HG02571 (cell line): Measurements from ENCODE around the gene PHB1.
A peak's percentile ranks its signal among the peaks of the same experiment; 100 is the strongest.

ENCODE experiments used
- ATAC-seq: cut with Tn5 transposase; IDR thresholded peaks from one replicate; pipeline ENCODE4 v1.9.1; 2021; ENCODE audit warnings: mild to moderate bottlenecking, moderate library complexity; ENCODE audit not compliant: unreplicated experiment

PHB1 gene

GRCh38 chr17:49414622-49415350 is at the start of gene PHB1:
Gene PHB1, minus strand, starts transcription at chr17:49414882. Its CDS starts 1,618 bp downstream, at chr17:49413264.
- ATAC-seq: peak; percentile 99

DNA sequence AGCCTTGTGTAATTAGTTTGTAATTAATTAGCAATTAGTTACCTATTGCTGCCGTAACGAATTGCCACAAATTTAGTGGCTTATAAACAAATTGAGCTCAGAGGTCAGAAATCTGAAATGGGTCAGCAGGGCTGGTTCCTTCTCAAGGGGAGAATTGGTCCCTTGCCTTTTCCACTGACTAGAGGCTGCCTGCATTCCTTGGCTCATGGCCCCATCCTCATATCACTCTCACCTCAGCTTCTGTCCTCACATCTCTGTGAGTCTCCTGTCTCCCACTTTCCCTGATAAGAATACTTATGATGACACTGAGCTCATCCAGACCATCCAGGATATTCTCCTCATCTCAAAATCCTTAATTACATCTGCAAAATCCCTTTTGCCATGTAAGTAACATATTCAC is 49.4 kb upstream of the PHB1 start:
- ATAC-seq: no peak

GRCh38 chr17:49461580-49461979 is 46.9 kb upstream of the PHB1 start:
- ATAC-seq: no peak

DNA sequence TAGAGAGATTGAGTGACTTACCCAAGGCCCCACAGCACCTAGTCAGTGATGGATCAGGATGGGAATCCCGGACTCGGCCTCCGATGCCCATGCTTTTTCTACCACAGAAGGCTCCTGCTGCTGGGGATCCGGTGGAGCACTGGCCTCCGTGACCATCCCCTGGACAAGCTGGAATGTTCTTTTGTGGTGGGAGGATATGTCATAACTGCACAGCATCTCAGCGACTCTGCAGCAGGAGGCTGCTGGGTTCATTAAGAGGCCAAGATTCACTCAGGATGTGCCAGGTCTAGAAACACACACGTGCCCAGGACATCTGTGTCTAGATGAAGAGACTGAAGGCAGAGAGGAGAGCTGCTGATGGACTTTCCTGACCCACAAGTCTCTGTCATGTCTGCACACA is 45.7 kb upstream of the PHB1 start:
- ATAC-seq: no peak

DNA sequence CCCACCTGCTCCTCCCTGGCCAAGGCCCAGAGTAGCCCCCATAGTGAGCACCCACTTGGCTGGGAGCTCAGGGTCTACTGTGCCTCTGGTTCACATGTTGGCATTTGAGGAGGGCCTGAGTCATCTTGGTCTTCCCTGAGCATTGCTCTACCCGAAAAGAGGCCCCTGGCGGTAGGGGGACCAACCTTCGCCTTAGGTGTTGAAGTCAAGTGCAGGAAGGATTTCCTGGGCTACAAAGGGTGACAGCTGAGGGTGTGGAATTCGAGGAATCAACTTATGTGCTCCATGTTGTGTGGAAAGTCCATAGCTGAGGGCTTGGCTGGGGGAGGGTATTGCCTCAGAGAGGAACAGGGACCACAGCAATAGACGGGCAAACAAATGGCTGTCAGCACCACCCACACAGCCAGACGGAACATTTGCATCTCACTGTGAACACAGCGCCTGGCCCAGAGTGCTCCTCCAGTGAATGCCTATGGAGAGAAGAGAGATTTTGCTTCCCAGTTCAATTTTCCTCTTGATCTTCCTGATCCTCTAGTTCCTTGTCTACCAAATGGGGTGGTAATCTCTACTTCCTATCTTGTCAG is 44.8 kb upstream of the PHB1 start:
- no peak for ATAC-seq

DNA sequence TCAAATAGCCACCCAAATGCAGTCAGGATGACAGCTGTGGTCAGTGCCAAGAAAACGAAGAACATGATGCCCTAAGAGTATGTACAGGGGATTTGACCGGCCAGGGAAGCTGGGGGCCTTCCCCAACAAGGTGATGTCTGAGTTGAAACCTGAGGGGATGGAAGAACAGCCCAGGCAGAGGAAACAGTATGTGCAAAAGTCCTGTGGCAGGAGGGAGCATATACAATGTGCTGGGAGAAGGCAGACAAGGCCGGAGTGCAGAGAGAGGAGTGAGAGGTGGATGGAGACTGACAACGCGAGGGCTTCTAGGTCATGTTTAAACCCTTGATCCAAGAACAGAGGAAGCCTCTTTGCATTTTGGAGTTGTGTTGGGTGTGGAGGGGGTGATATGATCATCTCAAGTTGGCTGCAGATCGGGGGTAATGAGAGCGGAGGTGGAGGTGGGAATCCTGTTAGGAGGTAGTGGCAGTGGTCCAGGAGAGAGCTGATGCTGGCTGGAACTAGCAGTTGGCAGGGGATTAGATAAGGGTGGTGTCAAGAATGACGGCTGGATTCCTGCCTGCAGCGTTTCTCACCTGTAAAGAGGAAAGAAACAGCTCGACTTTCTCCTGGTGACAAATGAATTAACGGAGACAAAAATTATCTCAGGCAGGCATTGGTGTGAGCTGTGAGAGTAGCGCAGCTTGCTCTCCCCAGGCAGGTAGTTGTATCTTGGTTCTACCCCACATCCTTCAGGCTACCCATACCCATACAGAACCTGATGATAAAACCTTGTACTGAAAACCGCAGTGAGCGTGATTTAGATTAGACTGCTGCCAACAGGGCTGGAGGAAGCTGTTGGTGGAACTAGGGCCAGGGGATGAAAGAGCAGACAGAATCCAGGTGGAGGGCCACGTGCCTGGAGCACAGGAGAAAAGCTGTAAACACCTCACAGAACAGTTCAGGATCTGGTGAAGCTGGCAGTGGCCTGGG is 43.2 kb upstream of the PHB1 start:
- no peak for ATAC-seq

DNA sequence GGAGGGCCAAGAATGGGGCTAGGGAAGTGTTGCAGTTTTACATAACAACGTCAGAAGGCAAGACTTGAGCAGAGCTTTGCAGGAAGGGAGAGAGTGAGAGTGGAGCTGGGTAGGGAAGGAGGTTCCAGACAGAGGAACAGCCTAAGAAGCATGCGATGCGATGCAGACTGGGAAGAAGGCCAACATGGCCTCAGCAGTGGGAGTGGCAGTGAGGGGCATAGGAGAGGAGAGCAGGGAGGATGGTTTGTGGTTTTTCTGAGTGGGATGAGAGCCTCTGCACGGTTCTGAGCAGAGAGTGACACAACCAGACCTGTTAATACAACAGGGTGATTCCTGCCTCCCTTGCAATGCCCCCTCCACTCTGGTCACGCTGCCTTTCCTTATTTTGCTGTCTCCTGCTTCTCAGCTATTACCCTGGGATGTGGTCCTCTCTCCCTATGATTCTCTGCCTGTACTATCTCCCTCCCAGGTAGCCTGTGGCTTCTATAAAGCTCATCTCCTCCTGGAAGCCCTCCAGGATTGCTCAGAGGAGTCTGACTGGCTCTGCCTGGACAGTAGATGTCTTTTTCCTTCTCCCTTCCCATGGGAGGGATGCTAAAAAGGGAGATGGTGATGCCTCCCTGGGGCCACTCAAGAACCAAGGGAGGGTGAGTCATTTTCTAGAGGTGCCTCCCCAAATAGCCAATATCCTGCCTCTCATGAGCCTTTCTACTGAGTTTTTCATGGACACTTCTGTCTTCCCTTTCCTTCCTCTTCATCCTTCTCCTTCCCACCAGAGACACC is 41.7 kb upstream of the PHB1 start:
- ATAC-seq: no peak

DNA sequence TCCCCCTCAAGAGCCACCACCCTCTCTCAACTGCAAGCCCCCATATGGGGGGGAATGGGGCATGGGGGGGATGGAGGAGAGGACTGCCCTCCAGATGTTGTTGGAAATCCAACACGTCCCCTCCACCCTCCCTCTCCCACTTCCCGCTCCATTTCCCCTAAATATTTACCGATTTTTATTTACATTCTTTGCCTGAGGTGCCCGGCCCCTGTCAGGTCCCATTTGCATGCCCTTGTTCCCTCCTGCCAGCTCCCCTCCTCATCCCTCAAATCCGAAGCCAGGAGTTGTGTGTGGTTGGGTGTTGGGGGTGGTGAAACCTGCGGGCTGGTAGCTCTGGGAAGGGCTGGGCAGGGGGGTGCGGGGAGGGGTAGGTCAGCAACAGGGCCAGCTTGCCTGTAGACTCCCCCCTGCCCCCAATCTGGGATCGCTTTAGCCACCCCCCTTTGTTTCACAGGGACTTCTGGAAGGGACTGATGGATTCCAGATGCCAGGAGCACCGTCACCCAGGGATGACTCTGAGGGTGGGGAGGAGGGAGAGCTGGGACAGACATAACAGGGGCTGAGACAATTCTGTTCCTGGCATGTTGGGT is 40.7 kb upstream of the PHB1 start:
- ATAC-seq: no peak

DNA sequence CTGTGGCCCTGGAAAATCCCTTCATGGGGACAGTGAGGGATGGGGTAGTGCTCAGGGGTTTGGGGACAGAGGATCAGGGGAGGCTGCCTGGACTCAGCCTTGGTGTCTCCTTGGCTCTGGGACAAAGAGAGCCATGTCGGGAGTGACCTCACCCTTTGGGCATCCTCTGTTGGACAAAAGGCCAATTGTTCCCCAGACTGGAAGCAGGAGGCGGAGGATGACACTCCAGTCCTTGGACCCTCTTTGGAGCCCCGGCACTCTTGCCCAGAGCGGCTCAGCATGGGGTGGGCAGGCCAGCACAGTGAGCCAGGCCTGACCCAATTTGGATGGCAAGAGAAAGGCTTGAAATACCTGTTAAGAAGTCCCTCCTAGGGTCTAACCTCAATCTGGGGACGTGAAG is 39.4 kb upstream of the PHB1 start:
- ATAC-seq: no peak

- no peak for ATAC-seq
These were observed 38.0 kb upstream of the PHB1 start for GRCh38 chr17:49452661-49453060.

DNA sequence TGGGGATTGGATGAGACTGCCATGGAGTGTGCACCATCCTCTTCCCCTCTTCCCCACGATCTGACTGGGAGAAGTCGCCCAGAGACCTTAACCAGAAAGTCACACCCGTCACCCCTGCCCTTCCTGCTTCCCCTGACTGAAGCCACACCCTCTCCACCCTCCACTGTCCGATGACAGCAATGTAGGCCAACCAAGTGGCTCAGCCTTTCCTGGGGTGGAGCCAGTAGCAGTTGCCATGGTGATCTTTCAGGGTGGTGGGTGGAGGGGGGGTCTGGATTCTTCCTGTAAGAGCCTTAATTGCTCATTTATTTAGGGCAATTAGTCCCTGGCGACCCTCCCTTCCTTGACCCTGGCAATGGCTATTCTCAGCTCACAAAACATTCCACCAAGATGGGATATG is 37.5 kb upstream of the PHB1 start:
- ATAC-seq: no peak

GRCh38 chr17:49450735-49451134 is 36.1 kb upstream of the PHB1 start:
- ATAC-seq: no peak

- no peak for ATAC-seq
These were observed 35.5 kb upstream of the PHB1 start for GRCh38 chr17:49450181-49450580.

GRCh38 chr17:49447628-49448302 is 33.1 kb upstream of the PHB1 start:
- no peak for ATAC-seq

DNA sequence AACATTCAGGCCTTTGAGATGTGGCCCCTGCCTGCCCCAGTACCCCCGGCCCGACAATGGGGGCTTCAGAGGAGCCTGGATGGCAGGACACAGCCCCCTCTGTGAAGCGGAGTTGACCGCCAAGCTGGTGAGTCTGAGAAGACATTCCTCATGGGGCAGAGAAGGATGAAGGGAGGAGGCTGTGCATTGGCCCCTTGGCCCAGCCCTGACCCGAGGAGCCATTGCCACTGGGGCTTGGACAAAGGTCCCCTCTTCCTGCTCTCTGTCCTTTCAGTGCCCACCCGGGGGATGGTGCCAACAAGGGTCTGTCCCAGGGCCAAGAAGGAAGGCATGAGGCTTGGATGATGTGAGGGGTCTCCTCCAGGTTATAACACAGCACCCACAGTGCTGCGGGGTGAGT is 30.9 kb upstream of the PHB1 start:
- ATAC-seq: no peak

DNA sequence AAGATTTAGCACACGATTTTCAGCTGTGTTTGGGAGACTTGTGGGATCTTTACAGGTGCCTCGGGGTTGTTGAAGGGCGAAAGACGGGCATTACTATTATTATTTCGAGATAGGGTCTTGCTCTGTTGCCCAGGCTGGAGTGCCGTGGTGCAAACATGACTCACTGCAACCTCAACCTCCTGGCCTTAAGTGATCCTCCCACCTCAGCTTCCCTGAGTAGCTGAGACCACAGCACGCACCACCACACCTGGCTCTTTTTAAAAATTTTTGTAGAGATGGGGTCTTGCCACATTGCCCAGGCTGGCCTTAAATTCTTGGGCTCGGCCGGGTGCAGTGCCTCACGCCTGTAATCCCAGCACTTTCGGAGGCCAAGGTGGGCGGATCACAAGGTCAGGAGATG is 29.7 kb upstream of the PHB1 start:
- ATAC-seq: no peak

DNA sequence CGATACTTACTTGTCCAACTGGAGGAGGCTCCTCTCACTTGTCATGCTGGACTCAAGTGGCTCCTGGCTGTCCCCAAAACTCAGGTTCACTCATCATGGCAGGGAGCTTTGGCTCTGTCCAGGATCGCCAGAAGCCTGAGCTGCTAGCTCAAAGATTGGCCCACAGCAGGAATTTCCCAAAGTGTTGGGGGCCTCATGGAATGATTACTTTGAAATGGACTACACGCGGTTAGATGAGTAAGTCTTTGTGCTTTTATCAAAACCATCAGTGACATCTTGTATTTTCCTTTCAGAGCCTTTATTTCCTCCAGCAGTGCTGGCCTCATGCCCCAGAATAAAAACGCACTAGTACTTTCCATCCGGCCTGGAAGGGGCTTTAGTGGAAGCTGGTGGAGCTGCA is 29.2 kb upstream of the PHB1 start:
- no peak for ATAC-seq

DNA sequence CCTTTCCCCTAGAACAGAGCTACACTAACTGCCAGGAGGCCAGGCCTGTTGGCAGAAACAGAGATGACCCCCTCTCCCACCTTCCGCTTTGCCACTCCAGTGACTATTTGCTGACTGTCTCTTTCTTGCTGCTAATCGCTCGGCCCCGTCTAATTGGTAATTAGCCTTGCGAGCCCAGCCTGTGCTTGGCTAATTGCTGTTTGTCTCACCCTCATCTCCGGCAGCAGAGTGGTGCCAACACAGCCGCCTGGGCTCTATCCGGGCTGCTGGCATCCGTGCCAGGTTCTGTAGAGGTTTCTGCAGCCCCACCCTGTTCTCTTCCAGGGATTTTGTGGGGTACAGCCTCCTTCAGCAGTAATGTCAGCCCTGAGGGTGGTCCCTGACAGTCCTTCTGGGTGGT is 27.4 kb upstream of the PHB1 start:
- ATAC-seq: no peak

GRCh38 chr17:49441578-49441977 is 26.9 kb upstream of the PHB1 start:
- no peak for ATAC-seq

GRCh38 chr17:49440581-49440980 is 25.9 kb upstream of the PHB1 start:
- ATAC-seq: no peak
